ENCODE results near the gene ACTL7A.
A peak's percentile ranks its signal among the peaks of the same experiment; 100 is the strongest.

ACTL7A gene

GRCh38 chr9:108880738-108881316, 18.8 kb downstream of the ACTL7A start:
- Histone ChIP-seq H3K27ac (ENCODE audit: poor library complexity, severe bottlenecking) (no peak overlapping the region), H3K36me3 (ENCODE audit: low read depth) (peaks cover 84% of the 10 kb centered on the region), H3K4me3 (ENCODE audit: severe bottlenecking) (no peak overlapping the region), H3K9me3 (ENCODE audit: severe bottlenecking) (no peaks in the 10 kb centered on the region), H3K27me3 (ENCODE audit: insufficient read depth, poor library complexity, severe bottlenecking) (no peaks in the 10 kb centered on the region), H3K4me1 (ENCODE audit: insufficient read depth, poor library complexity, severe bottlenecking) (peaks cover 8% of the 10 kb centered on the region)
- DNase-seq (ENCODE audit: low spot score): no peak
- no peak for TF ChIP-seq CTCF (IDR thresholded peaks at IDR 0.05; ENCODE audit: poor library complexity, severe bottlenecking)
- ATAC-seq (ENCODE audit: low read depth): no peak

GRCh38 chr9:108882052-108882888, 20.2 kb downstream of the ACTL7A start:
- Histone ChIP-seq H3K4me3 (ENCODE audit: severe bottlenecking) (no peak overlapping the region), H3K27ac (ENCODE audit: poor library complexity, severe bottlenecking) (no peak overlapping the region), H3K27me3 (ENCODE audit: insufficient read depth, poor library complexity, severe bottlenecking) (no peaks in the 10 kb centered on the region), H3K4me1 (ENCODE audit: insufficient read depth, poor library complexity, severe bottlenecking) (peaks cover 16% of the 10 kb centered on the region), H3K9me3 (ENCODE audit: severe bottlenecking) (no peaks in the 10 kb centered on the region), H3K36me3 (ENCODE audit: low read depth) (peaks cover 80% of the 10 kb centered on the region)
- ATAC-seq (ENCODE audit: low read depth): no peak
- DNase-seq (ENCODE audit: low spot score): no peak
- TF ChIP-seq CTCF (IDR thresholded peaks at IDR 0.05; ENCODE audit: poor library complexity, severe bottlenecking): no peak

- no peak for DNase-seq (ENCODE audit: low spot score)
- peaks cover 16% of the 10 kb centered on the region for H3K4me1 ChIP-seq (ENCODE audit: insufficient read depth, poor library complexity, severe bottlenecking)
- H3K27me3 ChIP-seq (ENCODE audit: insufficient read depth, poor library complexity, severe bottlenecking): no peaks in the 10 kb centered on the region
These were observed 21.0 kb downstream of the ACTL7A start for GRCh38 chr9:108883085-108883484.

GRCh38 chr9:108884701-108885100, 22.6 kb downstream of the ACTL7A start:
- H3K9me3 ChIP-seq (ENCODE audit: severe bottlenecking): no peaks in the 10 kb centered on the region
- no peak for TF ChIP-seq CTCF (IDR thresholded peaks at IDR 0.05; ENCODE audit: poor library complexity, severe bottlenecking)
- peaks cover 16% of the 10 kb centered on the region for H3K4me1 ChIP-seq (ENCODE audit: insufficient read depth, poor library complexity, severe bottlenecking)
- no peaks in the 10 kb centered on the region for H3K27me3 ChIP-seq (ENCODE audit: insufficient read depth, poor library complexity, severe bottlenecking)
- peaks cover 78% of the 10 kb centered on the region for H3K36me3 ChIP-seq (ENCODE audit: low read depth)
- ATAC-seq (ENCODE audit: low read depth): no peak
- no peak for DNase-seq (ENCODE audit: low spot score)
- H3K27ac ChIP-seq (ENCODE audit: poor library complexity, severe bottlenecking): peak overlapping the region; percentile 70
- no peak overlapping the region for H3K4me3 ChIP-seq (ENCODE audit: severe bottlenecking)

More at GRCh38 chr9:108883085-108883484, 21.0 kb downstream of the ACTL7A start:
- ATAC-seq (ENCODE audit: low read depth): no peak
- Histone ChIP-seq H3K27ac (ENCODE audit: poor library complexity, severe bottlenecking) (no peak overlapping the region), H3K36me3 (ENCODE audit: low read depth) (peaks cover 79% of the 10 kb centered on the region), H3K4me3 (ENCODE audit: severe bottlenecking) (no peak overlapping the region), H3K9me3 (ENCODE audit: severe bottlenecking) (no peaks in the 10 kb centered on the region)
- no peak for TF ChIP-seq CTCF (IDR thresholded peaks at IDR 0.05; ENCODE audit: poor library complexity, severe bottlenecking)
